ENCODE results near the gene INTS15. TPM values are rescaled to one million over a fixed set of nuclear protein-coding genes. Genes with fewer than 3 reads are reported as not detected.

INTS15 gene
- total and polyA plus RNA-seq, 2 donors from 2014 or later, result 16.9 to 26.7 TPM

GRCh38 chr7:6621195-6622133, 31.6 kb downstream of the INTS15 start:
- Histone ChIP-seq H3K9me3 (ENCODE audit: control insufficient read depth in 2 of 3, insufficient read depth in 1 of 3, low read length in 3 of 3) (no peaks in the 10 kb centered on the region), H3K4me1 (ENCODE audit: control insufficient read depth in 2 of 3, insufficient read depth in 2 of 3, low read depth in 1 of 3, low read length in 3 of 3) (no peaks in the 10 kb centered on the region), H3K36me3 (ENCODE audit: control insufficient read depth in 2 of 3, insufficient read depth in 3 of 3, low read length in 3 of 3) (peaks cover 2 to 8% (median 6%) of the 10 kb centered on the region in 3 donors), H3K9ac (ENCODE audit: low read length in 3 of 3) (no peak overlapping the region), H3K27ac (ENCODE audit: low read depth in 2 of 2, low read length in 2 of 2) (no peak overlapping the region), H3K27me3 (ENCODE audit: control insufficient read depth, insufficient read depth, low read length) (no peaks in the 10 kb centered on the region), H3K4me3 (ENCODE audit: low read length in 3 of 3) (no peak overlapping the region)
- no peak for TF ChIP-seq CTCF (IDR thresholded peaks at IDR 0.05; ENCODE audit: borderline replicate concordance, extremely low read depth, insufficient read depth)
- intact Hi-C loops (cut with DNase I), result no loop called here
- DNase-seq (no peak), FAIRE-seq (no peak)

GRCh38 chr7:6622134-6622710, 32.4 kb downstream of the INTS15 start:
- Histone ChIP-seq H3K4me1 (ENCODE audit: control insufficient read depth in 2 of 3, insufficient read depth in 2 of 3, low read depth in 1 of 3, low read length in 3 of 3) (no peaks in the 10 kb centered on the region), H3K27me3 (ENCODE audit: control insufficient read depth, insufficient read depth, low read length) (no peaks in the 10 kb centered on the region), H3K36me3 (ENCODE audit: control insufficient read depth in 2 of 3, insufficient read depth in 3 of 3, low read length in 3 of 3) (peaks cover 2 to 8% (median 6%) of the 10 kb centered on the region in 3 donors), H3K9me3 (ENCODE audit: control insufficient read depth in 2 of 3, insufficient read depth in 1 of 3, low read length in 3 of 3) (no peaks in the 10 kb centered on the region), H3K27ac (ENCODE audit: low read depth in 2 of 2, low read length in 2 of 2) (no peak overlapping the region), H3K9ac (ENCODE audit: low read length in 3 of 3) (no peak overlapping the region), H3K4me3 (ENCODE audit: low read length in 3 of 3) (no peak overlapping the region)
- no peak for DNase-seq
- FAIRE-seq, result no peak
- intact Hi-C loops (cut with DNase I), result no loop called here
- TF ChIP-seq CTCF (IDR thresholded peaks at IDR 0.05; ENCODE audit: borderline replicate concordance, extremely low read depth, insufficient read depth), result no peak

- Histone ChIP-seq H3K27me3 (ENCODE audit: control insufficient read depth, insufficient read depth, low read length) (no peaks in the 10 kb centered on the region), H3K27ac (ENCODE audit: low read depth in 2 of 2, low read length in 2 of 2) (no peak overlapping the region), H3K4me1 (ENCODE audit: control insufficient read depth in 2 of 3, insufficient read depth in 2 of 3, low read depth in 1 of 3, low read length in 3 of 3) (no peaks in the 10 kb centered on the region), H3K9me3 (ENCODE audit: control insufficient read depth in 2 of 3, insufficient read depth in 1 of 3, low read length in 3 of 3) (no peaks in the 10 kb centered on the region), H3K9ac (ENCODE audit: low read length in 3 of 3) (no peak overlapping the region), H3K4me3 (ENCODE audit: low read length in 3 of 3) (no peak overlapping the region), H3K36me3 (ENCODE audit: control insufficient read depth in 2 of 3, insufficient read depth in 3 of 3, low read length in 3 of 3) (peaks cover 2 to 8% (median 6%) of the 10 kb centered on the region in 3 donors)
- intact Hi-C loops (cut with DNase I), result no loop called here
- no peak for DNase-seq
- no peak for FAIRE-seq
- TF ChIP-seq CTCF (IDR thresholded peaks at IDR 0.05; ENCODE audit: borderline replicate concordance, extremely low read depth, insufficient read depth), result no peak
Measured at GRCh38 chr7:6623589-6624245, 33.9 kb downstream of the INTS15 start.
